T47D (cell line): Measurements from ENCODE around the gene TLDC2.
A peak's percentile ranks its signal among the peaks of the same experiment; 100 is the strongest.
"Not testable (repeated sequence)": the region's sequence is repeated elsewhere in the genome, so short reads cannot be mapped to it uniquely, and the experiment has no call there.

Experiments used
- DNase-seq, 2 experiments: peaks; one replicate each; pipeline versions ENCODE4 v3.0.0 to v3.0.0-alpha.2; 2011 to 2012; ENCODE audit warnings: low read depth in 1 of 2, low spot score in 1 of 2
- JUND ChIP-seq: IDR thresholded peaks from 2 replicates; pipeline ENCODE4 v1.6.1; 2012; ENCODE audit warnings: low read depth
- in situ Hi-C: cut with HindIII; loops from 2 replicates; pipeline ENCODE4 v1.10.0; 2016; ENCODE audit warnings: low sequenced_read_pairs, low pct_unique_long_range_greater_than_20kb

TLDC2 gene

DNA sequence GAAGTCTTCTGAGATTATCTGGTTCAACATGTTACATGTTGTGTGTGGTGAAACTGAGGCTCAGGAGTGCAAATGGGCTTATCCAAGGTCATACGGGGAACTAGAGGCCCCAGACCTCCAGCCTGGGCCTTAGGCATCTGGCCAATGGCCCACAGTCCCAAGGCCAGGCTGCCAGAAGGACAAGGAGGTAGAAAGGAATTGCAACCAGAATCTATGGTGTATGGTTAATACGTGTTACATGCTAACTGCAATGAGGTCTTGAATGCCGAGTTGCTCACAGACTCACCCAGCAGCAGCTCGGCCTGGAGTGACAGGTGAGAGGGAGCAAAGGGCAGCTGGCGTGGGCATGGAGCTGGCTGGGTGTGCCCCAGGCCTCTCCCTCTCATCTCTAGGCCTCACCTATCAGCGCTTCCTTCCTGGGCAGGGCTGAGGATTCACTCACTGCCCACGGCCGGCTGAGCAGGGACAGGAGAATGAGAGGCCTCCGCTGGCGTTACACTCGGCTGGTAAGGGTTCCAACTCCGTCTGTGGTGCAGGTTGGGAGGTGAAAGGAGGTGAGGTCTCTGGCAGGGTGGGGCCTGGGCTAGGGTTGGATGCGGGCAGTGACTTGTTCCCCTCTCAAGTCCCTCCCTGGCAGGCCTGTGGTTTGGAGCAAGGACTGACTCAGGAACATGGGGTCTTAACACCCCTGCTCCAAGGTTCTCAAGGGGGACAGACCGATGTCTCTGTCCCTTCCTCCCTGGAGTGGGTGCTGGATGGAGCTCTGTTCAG, at the start of gene TLDC2:
TSS of gene TLDC2 (plus strand) at position 437 of the 771 bp plus-strand sequence. CDS start at position 474, 37 bp downstream.
- no peak for DNase-seq
- in situ Hi-C loops = no loop called here
- TF ChIP-seq JUND = no peak

DNA sequence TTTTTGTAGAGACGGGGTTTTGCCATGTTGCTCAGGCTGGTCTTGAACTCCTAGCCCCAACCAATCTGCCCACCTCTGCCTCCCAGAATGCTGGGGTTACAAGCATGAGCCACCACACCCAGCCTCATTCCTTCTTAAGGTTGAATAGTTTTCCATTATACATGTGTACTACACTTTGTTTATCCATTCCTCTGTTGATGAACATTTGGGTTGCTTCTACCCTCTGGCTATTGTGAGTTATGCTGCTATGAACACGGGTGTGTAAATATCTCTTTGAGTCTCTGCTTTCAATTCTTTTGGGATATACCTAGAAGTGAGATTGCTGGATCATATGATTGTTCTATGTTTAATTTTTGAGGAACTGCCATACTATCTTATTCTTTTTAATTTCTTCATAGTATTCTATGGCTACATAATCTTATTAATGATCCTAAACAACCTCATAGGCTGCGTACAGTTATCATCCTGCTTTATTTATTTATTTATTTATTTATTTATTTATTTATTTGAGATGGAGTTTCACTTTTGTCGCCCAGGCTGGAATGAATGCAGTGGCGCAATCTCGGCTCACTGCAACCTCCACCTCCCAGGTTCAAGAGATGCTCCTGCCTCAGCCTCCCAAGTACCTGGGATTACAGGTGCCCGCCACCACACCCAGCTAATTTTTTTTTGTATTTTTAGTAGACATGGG, 49.2 kb upstream of the TLDC2 start:
- peak in 1 of 2 experiments; percentile 64 for DNase-seq
- TF ChIP-seq JUND = no peak
- in situ Hi-C loops = no loop called here

- TF ChIP-seq JUND = no peak
- DNase-seq = peak in 1 of 2 experiments; percentile 42
- in situ Hi-C loops = no loop called here
These were observed 48.2 kb upstream of the TLDC2 start for GRCh38 chr20:36827541-36828279.

DNA sequence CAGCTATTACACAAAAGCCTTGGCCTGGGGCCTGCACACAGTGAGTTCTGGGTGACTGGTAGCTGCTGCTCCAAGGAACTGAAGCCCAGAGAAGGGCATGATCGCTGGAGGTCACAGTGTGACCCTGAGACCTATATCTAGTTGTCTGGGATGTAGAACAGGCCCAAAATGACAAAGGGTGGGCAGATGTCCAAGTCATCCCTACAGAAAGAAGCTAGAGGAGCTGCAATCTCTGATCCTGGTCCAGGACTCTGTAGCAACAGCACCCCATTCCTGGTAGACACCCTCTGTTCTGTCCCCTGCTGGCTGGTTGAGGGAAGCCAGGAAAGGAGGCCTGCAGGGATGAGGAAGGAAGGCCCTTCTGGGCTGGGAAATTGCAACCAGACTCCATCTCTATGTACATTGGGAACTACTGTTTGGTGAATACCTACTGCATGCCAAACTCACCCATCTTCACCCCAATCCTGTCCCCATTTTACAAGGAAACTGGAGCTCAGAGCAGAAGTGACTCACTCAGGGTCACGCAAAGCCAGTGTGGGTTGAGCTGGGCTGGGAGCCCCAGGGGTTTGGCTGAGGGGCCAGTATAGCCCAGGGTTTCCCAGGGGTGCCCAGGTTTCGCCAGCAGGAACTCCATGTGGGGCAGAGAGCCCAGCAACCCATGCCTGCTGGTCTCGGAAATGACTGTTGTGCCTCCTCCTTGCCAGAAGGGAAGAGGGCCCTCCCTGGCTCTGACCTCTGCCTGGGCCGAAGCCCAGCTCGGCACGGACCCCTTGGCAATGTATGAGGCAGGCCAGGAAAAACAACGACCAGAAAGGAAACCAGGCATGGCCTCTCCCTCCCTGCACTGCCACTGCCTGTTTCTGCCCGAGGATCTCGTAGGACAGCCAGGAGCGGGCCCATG, 44.9 kb upstream of the TLDC2 start:
- TF ChIP-seq JUND = no peak
- in situ Hi-C loops = no loop called here
- DNase-seq = no peak

DNA sequence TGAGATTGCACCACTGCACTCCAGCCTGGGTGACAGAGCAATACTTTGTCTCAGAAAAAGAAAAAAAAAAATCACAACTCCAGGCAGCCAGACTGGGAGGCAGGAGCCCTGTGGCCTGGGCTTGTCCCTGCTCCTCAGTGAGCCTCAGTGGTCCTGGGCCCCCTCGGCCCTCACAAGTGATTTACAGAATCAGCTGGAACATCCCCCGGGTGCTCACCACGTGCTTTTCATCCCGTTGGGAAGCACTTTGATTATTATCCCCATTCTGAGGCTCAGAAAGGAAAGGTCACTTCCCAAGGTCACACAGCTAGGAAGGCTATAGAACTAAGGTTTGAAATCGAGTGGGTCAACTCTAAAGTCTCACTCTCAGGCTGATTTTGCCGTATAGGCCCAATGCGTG, 43.1 kb upstream of the TLDC2 start:
- DNase-seq = no peak
- in situ Hi-C loops = no loop called here
- no peak for TF ChIP-seq JUND

GRCh38 chr20:36833275-36834020, 42.5 kb upstream of the TLDC2 start:
- in situ Hi-C loops = no loop called here
- no peak for TF ChIP-seq JUND
- DNase-seq = no peak

DNA sequence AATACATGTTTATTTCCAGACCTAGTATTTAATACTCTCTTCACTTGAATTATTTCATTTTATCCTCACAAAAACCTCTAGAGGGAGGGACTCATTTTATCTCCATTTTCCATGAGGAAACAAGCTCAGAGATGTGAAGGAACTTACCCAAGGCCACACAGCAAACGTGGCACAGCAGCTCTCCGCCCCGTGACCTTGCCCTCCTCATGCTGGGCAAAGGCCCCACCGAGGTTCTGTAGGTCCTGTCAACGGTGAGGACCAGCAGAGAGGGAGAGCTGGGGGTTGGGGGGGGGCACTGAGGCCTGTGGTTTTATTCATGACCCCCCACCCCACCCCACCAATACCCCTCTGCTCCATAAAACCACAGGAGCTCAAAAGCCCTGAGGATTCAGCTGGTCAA, 40.9 kb upstream of the TLDC2 start:
- in situ Hi-C loops = no loop called here
- DNase-seq = no peak
- no peak for TF ChIP-seq JUND

DNA sequence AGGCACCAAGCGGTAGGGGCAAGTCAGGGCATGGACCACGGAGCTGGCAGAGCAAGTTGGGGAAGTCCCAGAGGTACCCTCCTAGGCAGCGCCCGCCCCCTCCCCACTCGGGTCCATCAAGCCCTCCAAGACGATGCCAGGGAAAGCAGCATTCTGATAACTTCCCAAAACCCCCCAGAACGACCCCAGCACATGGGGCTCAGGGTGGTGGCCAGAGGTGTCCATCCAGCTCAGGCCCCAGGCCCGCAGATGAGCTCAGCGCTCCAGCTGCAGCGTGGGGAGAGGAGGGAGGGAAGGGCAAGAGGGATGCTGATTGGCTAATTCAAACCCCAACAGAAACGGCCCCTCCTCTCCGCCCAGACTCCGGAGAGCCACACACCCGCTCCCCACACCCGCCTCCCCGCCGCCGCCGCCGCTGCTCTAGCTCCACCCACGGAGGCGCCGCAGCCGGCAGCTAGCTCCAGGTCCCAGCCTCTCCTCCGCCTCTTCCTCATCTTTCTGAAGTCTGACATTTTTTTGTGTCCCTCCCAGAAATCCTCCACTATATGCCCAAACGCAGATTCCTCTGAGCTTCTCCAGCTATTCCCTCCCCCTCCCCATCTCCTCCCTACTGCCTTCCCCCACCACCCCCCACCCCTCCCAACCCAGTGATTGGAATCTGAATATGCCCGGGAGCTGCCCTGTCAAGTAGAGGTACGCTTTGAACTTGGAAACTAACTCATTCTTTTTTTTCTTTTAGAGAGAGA, 40.3 kb upstream of the TLDC2 start:
- TF ChIP-seq JUND = no peak
- in situ Hi-C loops = no loop called here
- DNase-seq = peak; percentile 96 to 97

DNA sequence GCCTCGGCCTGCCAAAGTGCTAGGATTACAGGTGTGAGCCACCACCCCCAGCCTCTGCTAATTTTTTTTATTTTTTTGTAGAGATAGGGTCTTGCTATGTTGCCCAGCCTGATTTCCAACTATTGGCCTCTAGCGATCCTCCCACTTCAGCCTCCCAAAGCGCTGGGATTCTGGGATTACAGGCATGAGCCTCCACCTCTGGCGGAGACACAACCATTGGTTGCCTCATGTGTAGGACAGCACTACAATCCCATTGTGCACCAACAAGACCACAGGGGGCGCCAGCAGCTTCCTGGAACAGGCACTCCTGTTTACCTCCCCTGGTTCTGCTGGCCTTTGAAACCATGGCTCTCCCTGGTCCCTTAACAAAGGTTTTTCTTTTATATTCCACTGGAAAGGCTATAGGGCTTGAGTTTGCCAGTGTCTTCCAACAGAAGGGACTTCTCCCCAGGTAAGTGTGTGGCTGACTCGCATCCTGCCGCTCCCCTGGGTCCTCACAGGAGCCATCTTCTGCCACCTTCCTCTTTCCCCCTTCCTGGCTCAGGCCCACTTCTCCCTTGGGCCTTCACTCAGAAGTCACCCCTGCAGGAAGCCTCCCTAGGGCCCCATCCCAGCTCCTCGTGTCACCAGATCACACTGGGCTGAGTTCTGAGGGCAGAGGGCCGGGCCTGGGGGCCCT, 39.2 kb upstream of the TLDC2 start:
- peak in 1 of 2 experiments; percentile 87 for DNase-seq
- no peak for TF ChIP-seq JUND
- in situ Hi-C loops = no loop called here

DNA sequence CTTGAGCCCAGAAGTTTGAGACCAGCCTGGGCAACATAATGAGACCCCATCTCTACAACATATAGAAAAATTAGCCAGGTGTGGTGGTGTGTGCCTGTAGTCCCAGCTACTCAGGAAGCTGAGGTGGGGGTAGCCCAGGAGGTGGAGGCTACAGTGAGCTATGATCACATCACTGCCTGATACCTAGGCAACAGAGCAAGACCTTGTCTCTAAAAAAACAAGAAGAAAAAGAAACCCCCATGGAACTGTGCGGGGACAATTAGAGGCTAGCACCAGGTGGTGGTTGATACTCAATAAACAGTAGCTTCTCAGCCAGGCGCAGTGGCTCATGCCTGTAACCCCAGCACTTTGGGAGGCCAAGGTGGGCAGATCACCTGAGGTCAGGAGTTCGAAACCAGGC, 37.6 kb upstream of the TLDC2 start:
- DNase-seq, in situ Hi-C loops: not testable (repeated sequence)

GRCh38 chr20:36839150-36839549, 36.8 kb upstream of the TLDC2 start:
- in situ Hi-C loops = no loop called here
- no peak for TF ChIP-seq JUND
- no peak for DNase-seq

- in situ Hi-C loops, DNase-seq: not testable (repeated sequence)
These were observed 34.9 kb upstream of the TLDC2 start for GRCh38 chr20:36841030-36841429.
